ENCODE data around the gene RAP1GAP2.

RAP1GAP2 gene

DNA sequence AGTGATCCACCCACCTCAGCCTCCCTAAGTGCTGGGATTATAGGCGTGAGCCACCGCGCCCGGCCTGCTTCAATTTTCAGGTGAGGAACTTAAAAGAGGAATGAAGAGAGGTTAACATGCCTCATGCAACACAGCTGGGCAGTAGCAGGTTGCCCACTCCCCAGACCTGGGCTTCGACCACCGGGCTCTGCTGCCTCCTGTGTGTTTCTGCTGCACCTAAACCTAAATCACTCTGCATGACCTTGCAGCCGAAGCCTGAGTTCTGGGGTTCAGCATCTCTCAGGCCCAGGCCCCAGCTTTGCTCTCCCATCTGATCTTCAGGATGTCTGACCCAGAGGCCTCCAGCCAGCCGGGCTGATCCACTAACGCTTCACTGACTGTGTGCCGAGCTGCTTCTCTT is 154.6 kb downstream of the RAP1GAP2 start:
- no peak for DNase-seq

GRCh38 chr17:2952174-2952845 is 156.1 kb downstream of the RAP1GAP2 start:
- DNase-seq, result no peak

- no peak for DNase-seq
These were observed 158.7 kb downstream of the RAP1GAP2 start for GRCh38 chr17:2954898-2955445.

GRCh38 chr17:2955931-2956582 is 159.8 kb downstream of the RAP1GAP2 start:
- DNase-seq, result no peak

GRCh38 chr17:2957631-2958286 is 161.5 kb downstream of the RAP1GAP2 start:
- DNase-seq, result no peak

- DNase-seq, result no peak
These were observed 162.5 kb downstream of the RAP1GAP2 start for GRCh38 chr17:2958706-2959222.

DNA sequence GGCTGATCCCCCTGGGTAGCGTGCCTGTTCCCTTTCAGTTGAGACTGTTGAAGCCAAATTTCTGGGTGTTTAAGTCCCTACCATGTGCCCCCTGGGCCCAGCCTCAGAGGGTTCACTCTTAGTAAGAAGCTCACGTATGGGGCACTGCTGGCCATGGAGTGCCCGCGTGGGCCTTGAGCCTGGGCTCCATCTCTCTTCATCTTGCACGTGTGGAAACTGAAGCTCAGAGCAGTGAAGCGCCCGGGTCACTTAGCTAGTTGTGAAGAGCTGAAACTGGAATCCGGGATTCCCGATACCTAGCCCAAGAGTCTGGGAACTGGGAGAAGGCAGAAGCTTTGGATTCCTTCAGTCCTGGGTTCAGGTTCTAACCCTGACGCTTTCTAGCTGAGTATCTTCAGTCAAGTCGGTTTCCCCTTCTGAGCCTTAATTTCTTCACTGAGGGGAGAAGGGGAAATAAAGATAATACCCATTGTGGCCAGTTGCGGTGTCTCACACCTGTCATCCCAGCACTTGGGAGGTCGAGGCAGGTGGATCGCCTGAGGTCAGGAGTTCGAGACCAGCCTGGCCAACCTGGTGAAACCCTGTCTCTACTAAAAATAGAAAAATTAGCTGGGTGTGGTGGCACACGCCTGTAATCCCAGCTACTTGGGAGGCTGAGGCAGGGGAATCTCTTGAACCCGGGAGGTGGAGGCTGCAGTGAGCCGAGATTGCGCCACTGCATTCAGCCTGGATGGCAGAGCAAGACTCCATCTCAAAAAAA is 163.3 kb downstream of the RAP1GAP2 start:
- DNase-seq, result no peak

GRCh38 chr17:2961446-2961845 is 165.2 kb downstream of the RAP1GAP2 start:
- DNase-seq, result no peak

DNA sequence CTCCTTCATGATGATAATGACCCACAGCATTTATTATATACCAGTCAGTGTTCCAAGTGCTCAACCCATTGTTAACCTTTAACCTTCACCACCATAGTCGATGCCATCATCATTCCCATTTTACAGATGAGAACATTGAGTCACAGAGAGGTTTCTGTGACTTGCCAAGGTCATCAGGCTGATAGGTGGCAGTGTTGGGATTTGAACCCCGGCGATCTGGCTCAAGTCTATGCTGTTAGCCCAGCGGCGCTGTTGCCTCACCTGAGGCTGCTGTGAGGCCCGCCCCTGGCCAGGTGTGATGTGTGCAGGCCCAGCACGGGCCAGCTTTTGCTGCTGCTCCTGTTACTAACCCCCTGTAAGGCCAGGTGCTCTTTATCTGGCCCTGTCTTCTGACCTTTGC is 166.0 kb downstream of the RAP1GAP2 start:
- no peak for DNase-seq

GRCh38 chr17:2962729-2963128 is 166.5 kb downstream of the RAP1GAP2 start:
- DNase-seq, result no peak

DNA sequence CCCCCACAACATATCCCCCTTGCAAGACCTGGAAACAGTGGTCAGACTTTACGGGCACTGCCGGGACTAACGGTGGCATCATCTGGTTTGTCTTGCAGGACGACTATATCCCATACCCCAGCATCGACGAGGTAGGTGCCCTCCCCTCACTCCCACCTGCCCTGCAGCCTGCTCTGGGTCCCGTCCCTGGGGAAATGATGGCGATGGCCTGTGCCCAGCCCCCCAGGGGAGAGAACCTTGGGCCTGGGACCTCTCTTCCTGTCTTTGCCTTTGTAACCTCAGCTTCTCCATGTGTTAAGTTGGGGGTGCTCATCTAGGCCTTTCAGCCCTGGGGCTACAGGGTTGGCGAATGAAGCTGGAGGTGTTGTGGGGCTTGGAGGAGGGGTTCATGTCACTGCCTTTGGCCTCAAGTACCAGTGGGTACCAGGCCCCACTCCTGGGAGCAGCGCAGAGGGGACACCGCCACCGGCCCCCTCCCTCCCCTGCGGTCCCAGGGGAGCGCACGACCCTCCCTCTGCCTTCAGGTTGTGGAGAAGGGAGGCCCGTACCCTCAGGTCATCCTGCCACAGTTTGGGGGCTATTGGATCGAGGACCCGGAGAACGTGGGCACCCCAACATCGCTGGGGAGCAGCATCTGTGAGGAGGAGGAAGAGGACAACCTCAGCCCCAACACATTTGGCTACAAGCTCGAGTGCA is 167.2 kb downstream of the RAP1GAP2 start:
- DNase-seq, result no peak

GRCh38 chr17:2964028-2964356 is 167.8 kb downstream of the RAP1GAP2 start:
- DNase-seq, result no peak

GRCh38 chr17:2964370-2964769 is 168.1 kb downstream of the RAP1GAP2 start:
- DNase-seq, result no peak

- DNase-seq, result no peak
These were observed 168.6 kb downstream of the RAP1GAP2 start for GRCh38 chr17:2964831-2965230.

DNA sequence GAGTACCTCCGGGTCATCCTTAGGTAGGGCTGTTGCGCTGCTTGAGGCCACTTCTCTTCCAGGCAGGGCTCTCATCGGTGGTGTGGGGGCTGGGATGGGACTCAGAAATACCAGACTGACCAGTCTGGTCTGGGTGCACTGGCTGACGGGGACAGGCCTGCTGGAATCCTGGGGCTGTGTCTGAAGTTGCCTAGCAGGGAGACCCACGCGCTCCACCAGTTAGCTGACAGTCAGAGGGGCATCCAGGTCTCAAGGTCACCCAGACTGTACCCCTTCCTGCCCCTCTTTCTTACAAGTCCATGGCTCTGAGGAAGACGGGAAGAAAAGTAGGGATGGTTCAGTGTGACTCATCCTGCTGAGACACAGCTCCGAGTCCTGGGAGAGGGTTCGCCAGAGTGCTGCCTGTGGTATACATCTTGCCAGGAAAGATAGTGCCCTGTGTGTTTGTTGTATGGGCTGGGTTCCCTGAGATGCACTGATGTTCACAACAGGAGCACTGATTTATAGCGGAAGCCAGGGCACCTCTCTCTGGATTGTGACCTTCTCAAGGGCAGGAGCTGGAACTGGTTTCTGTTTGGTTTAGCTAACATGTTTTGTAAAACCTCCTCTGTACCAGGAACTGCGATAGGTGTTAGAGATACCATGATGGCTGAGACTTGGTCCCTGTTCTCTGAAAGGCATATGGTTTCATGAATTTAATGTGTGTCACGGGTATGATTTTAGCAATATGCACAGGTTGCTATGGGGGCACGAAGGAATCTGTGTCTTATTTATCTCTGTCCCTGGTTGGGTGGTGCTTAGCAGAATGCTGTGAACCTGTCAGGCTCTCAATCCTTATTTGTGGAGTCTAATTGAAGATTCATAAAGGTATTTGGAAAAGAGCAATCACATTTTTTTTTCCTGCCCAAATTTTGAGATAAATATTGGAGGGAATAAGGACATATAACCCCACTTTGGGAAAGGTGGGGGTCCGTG is 169.7 kb downstream of the RAP1GAP2 start:
- DNase-seq, result no peak

- no peak for DNase-seq
These were observed 171.3 kb downstream of the RAP1GAP2 start for GRCh38 chr17:2967515-2967914.

- no peak for DNase-seq
These were observed 175.6 kb downstream of the RAP1GAP2 start for GRCh38 chr17:2971851-2972250.

GRCh38 chr17:2972749-2973148 is 176.5 kb downstream of the RAP1GAP2 start:
- no peak for DNase-seq

DNA sequence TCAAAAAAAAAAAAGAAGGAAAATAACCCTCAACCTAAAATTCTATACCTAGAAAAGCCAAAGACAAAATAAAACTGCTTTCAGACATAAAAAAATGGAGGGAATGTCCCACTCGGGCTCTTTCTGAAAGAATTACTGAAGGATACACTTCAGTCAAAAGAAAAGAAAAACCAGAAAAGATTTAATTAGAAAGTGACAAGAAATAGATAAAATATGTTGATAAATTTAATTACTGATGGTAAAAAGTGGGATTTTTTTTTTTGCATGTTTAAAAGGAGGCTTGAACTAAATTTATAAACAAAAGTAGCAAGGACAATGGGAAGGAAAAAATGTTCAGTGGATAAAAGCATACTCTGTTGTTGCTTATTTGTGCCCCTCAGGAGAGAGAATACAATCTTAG is 178.1 kb downstream of the RAP1GAP2 start:
- DNase-seq, result no peak

- DNase-seq, result no peak
These were observed 179.3 kb downstream of the RAP1GAP2 start for GRCh38 chr17:2975469-2975958.

DNA sequence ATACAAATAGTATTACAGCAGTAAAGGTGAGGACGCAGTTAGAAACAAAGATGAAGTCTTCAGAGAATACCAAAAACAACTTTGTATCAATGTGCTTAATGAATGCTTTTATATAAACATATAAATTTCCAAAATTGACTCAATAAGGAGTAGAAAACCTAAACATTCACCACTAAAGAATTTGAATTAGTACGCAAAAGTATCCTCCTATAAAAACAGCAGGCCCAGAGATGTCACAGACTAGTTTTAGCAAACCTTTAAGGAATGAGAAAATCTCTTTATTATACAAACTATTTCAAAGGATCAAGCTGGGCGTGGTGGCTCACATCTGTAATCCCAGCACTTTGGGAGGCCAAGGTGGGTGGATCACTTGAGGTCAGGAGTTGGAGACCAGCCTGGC is 180.9 kb downstream of the RAP1GAP2 start:
- no peak for DNase-seq
